ENCODE results near the gene NTRK3. TPM values are rescaled to one million over a fixed set of nuclear protein-coding genes. Genes with fewer than 3 reads are reported as not detected.

The NTRK3 gene
- total RNA-seq, 2 donors from 2014 or later: not detected

- Mint-ChIP-seq H3K4me1 (peaks cover 2% of the 10 kb centered on the region), H3K4me3 (no peak overlapping the region), H3K27ac (no peak overlapping the region), H3K27me3 (peaks cover 32% of the 10 kb centered on the region), H3K36me3 (ENCODE audit: low read depth) (no peaks in the 10 kb centered on the region)
- H3K9me3 ChIP-seq (ENCODE audit: control insufficient read depth, low read length, poor library complexity, severe bottlenecking): no peaks in the 10 kb centered on the region
- DNase-seq: no peak
- no peak for ATAC-seq
Measured at GRCh38 chr15:88132499-88132898, 124.0 kb downstream of the NTRK3 start.

GRCh38 chr15:88131937-88132336, 124.6 kb downstream of the NTRK3 start:
- Mint-ChIP-seq H3K4me1 (peaks cover 2% of the 10 kb centered on the region), H3K27ac (no peak overlapping the region), H3K27me3 (peaks cover 27% of the 10 kb centered on the region), H3K36me3 (ENCODE audit: low read depth) (no peaks in the 10 kb centered on the region), H3K4me3 (no peak overlapping the region)
- ATAC-seq (no peak), DNase-seq (no peak)
- no peaks in the 10 kb centered on the region for H3K9me3 ChIP-seq (ENCODE audit: control insufficient read depth, low read length, poor library complexity, severe bottlenecking)

GRCh38 chr15:88127432-88127790, 129.1 kb downstream of the NTRK3 start:
- peaks cover 17% of the 10 kb centered on the region for H3K27me3 Mint-ChIP-seq
- DNase-seq: no peak
- H3K27ac Mint-ChIP-seq: no peak overlapping the region
- no peaks in the 10 kb centered on the region for H3K4me1 Mint-ChIP-seq
- no peak overlapping the region for H3K4me3 Mint-ChIP-seq
- no peaks in the 10 kb centered on the region for H3K36me3 Mint-ChIP-seq (ENCODE audit: low read depth)
- no peak for ATAC-seq
- no peaks in the 10 kb centered on the region for H3K9me3 ChIP-seq (ENCODE audit: control insufficient read depth, low read length, poor library complexity, severe bottlenecking)

- no peak overlapping the region for H3K27ac Mint-ChIP-seq
- peaks cover 23% of the 10 kb centered on the region for H3K27me3 Mint-ChIP-seq
- H3K4me3 Mint-ChIP-seq: no peak overlapping the region
- H3K36me3 Mint-ChIP-seq (ENCODE audit: low read depth): no peaks in the 10 kb centered on the region
- ATAC-seq (no peak), DNase-seq (no peak)
- H3K9me3 ChIP-seq (ENCODE audit: control insufficient read depth, low read length, poor library complexity, severe bottlenecking): no peaks in the 10 kb centered on the region
- no peaks in the 10 kb centered on the region for H3K4me1 Mint-ChIP-seq
Measured at GRCh38 chr15:88126695-88127431, 129.7 kb downstream of the NTRK3 start.

- H3K27ac Mint-ChIP-seq: no peak overlapping the region
- H3K27me3 Mint-ChIP-seq: peaks cover 28% of the 10 kb centered on the region
- H3K9me3 ChIP-seq (ENCODE audit: control insufficient read depth, low read length, poor library complexity, severe bottlenecking): no peaks in the 10 kb centered on the region
- no peaks in the 10 kb centered on the region for H3K36me3 Mint-ChIP-seq (ENCODE audit: low read depth)
- no peak for DNase-seq
- H3K4me3 Mint-ChIP-seq: no peak overlapping the region
- H3K4me1 Mint-ChIP-seq: no peaks in the 10 kb centered on the region
- ATAC-seq: no peak
Measured at GRCh38 chr15:88125576-88125975, 131.0 kb downstream of the NTRK3 start.

- no peaks in the 10 kb centered on the region for H3K4me1 Mint-ChIP-seq
- H3K9me3 ChIP-seq (ENCODE audit: control insufficient read depth, low read length, poor library complexity, severe bottlenecking): no peaks in the 10 kb centered on the region
- H3K27me3 Mint-ChIP-seq: peaks cover 32% of the 10 kb centered on the region
- ATAC-seq (no peak), DNase-seq (no peak)
- no peaks in the 10 kb centered on the region for H3K36me3 Mint-ChIP-seq (ENCODE audit: low read depth)
- no peak overlapping the region for H3K4me3 Mint-ChIP-seq
- no peak overlapping the region for H3K27ac Mint-ChIP-seq
Measured at GRCh38 chr15:88124199-88124598, 132.3 kb downstream of the NTRK3 start.

- no peak overlapping the region for H3K4me3 Mint-ChIP-seq
- ATAC-seq (no peak), DNase-seq (no peak)
- no peaks in the 10 kb centered on the region for H3K4me1 Mint-ChIP-seq
- H3K27me3 Mint-ChIP-seq: peaks cover 48% of the 10 kb centered on the region
- no peak overlapping the region for H3K27ac Mint-ChIP-seq
- no peaks in the 10 kb centered on the region for H3K36me3 Mint-ChIP-seq (ENCODE audit: low read depth)
- H3K9me3 ChIP-seq (ENCODE audit: control insufficient read depth, low read length, poor library complexity, severe bottlenecking): no peaks in the 10 kb centered on the region
Measured at GRCh38 chr15:88121968-88122530, 134.5 kb downstream of the NTRK3 start.

- H3K27ac Mint-ChIP-seq: no peak overlapping the region
- H3K27me3 Mint-ChIP-seq: peaks cover 51% of the 10 kb centered on the region
- no peaks in the 10 kb centered on the region for H3K36me3 Mint-ChIP-seq (ENCODE audit: low read depth)
- H3K4me3 Mint-ChIP-seq: no peak overlapping the region
- ATAC-seq (no peak), DNase-seq (no peak)
- no peaks in the 10 kb centered on the region for H3K9me3 ChIP-seq (ENCODE audit: control insufficient read depth, low read length, poor library complexity, severe bottlenecking)
- H3K4me1 Mint-ChIP-seq: no peaks in the 10 kb centered on the region
Measured at GRCh38 chr15:88120026-88120425, 136.5 kb downstream of the NTRK3 start.

- no peaks in the 10 kb centered on the region for H3K36me3 Mint-ChIP-seq (ENCODE audit: low read depth)
- no peak for ATAC-seq
- peaks cover 51% of the 10 kb centered on the region for H3K27me3 Mint-ChIP-seq
- no peaks in the 10 kb centered on the region for H3K9me3 ChIP-seq (ENCODE audit: control insufficient read depth, low read length, poor library complexity, severe bottlenecking)
- DNase-seq: no peak
- H3K4me3 Mint-ChIP-seq: no peak overlapping the region
- no peak overlapping the region for H3K27ac Mint-ChIP-seq
- no peaks in the 10 kb centered on the region for H3K4me1 Mint-ChIP-seq
Measured at GRCh38 chr15:88118741-88119140, 137.8 kb downstream of the NTRK3 start.

GRCh38 chr15:88118035-88118434, 138.5 kb downstream of the NTRK3 start:
- H3K36me3 Mint-ChIP-seq (ENCODE audit: low read depth): no peaks in the 10 kb centered on the region
- H3K27me3 Mint-ChIP-seq: peaks cover 51% of the 10 kb centered on the region
- no peaks in the 10 kb centered on the region for H3K9me3 ChIP-seq (ENCODE audit: control insufficient read depth, low read length, poor library complexity, severe bottlenecking)
- no peak for ATAC-seq
- H3K27ac Mint-ChIP-seq: no peak overlapping the region
- no peak overlapping the region for H3K4me3 Mint-ChIP-seq
- no peaks in the 10 kb centered on the region for H3K4me1 Mint-ChIP-seq
- DNase-seq: no peak

- DNase-seq (no peak), ATAC-seq (no peak)
- Mint-ChIP-seq H3K4me1 (no peaks in the 10 kb centered on the region), H3K36me3 (ENCODE audit: low read depth) (no peaks in the 10 kb centered on the region), H3K27me3 (peaks cover 41% of the 10 kb centered on the region), H3K4me3 (no peak overlapping the region), H3K27ac (no peak overlapping the region)
- H3K9me3 ChIP-seq (ENCODE audit: control insufficient read depth, low read length, poor library complexity, severe bottlenecking): no peaks in the 10 kb centered on the region
Measured at GRCh38 chr15:88115486-88116152, 140.9 kb downstream of the NTRK3 start.

- no peak for ATAC-seq
- no peaks in the 10 kb centered on the region for H3K4me1 Mint-ChIP-seq
Measured at GRCh38 chr15:88113613-88114308, 142.8 kb downstream of the NTRK3 start.

GRCh38 chr15:88108991-88109390, 147.5 kb downstream of the NTRK3 start:
- H3K36me3 Mint-ChIP-seq (ENCODE audit: low read depth): no peaks in the 10 kb centered on the region
- H3K9me3 ChIP-seq (ENCODE audit: control insufficient read depth, low read length, poor library complexity, severe bottlenecking): no peaks in the 10 kb centered on the region
- no peaks in the 10 kb centered on the region for H3K4me1 Mint-ChIP-seq
- peaks cover 17% of the 10 kb centered on the region for H3K27me3 Mint-ChIP-seq
- no peak overlapping the region for H3K27ac Mint-ChIP-seq
- ATAC-seq: no peak
- DNase-seq: no peak
- H3K4me3 Mint-ChIP-seq: no peak overlapping the region

More at GRCh38 chr15:88113613-88114308, 142.8 kb downstream of the NTRK3 start:
- H3K27ac Mint-ChIP-seq: no peak overlapping the region
- H3K36me3 Mint-ChIP-seq (ENCODE audit: low read depth): no peaks in the 10 kb centered on the region
- H3K27me3 Mint-ChIP-seq: peaks cover 33% of the 10 kb centered on the region
- H3K9me3 ChIP-seq (ENCODE audit: control insufficient read depth, low read length, poor library complexity, severe bottlenecking): no peaks in the 10 kb centered on the region
- H3K4me3 Mint-ChIP-seq: no peak overlapping the region
- no peak for DNase-seq
